GM23338 (cell line): ENCODE data around the gene SUN3. TPM values are rescaled to one million over a fixed set of nuclear protein-coding genes. Genes with fewer than 3 reads are reported as not detected.

Source experiments
- ATAC-seq: fragments of 200-7000 bp; cut with Tn5 transposase; 3 replicates; pipeline ENCODE4 v1.9.1; 2020
- DNase-seq: peaks from one replicate; pipeline ENCODE4 v3.0.0-alpha.2; 2015; ENCODE audit warnings: low spot score
- H2AFZ ChIP-seq: fragments of 200-600 bp; sonication (generic); 2 replicates; pipeline ENCODE4 v1.8.0; 2016; ENCODE audit warnings: antibody characterized with exemption, mild to moderate bottlenecking, moderate library complexity
- H3F3A ChIP-seq: fragments of 200-600 bp; sonication (generic); replicated peaks from 2 replicates; pipeline ENCODE4 v1.8.0; 2017; ENCODE audit warnings: antibody characterized with exemption, mixed run types, low read depth
- H3K27ac ChIP-seq: fragments of 200-600 bp; sonication (generic); 2 replicates; pipeline ENCODE4 v1.6.1; 2016; ENCODE audit warnings: low read depth
- H3K27me3 ChIP-seq: fragments of 200-600 bp; sonication (generic); 2 replicates; pipeline ENCODE4 v1.8.0; 2016; ENCODE audit warnings: mild to moderate bottlenecking, mixed run types, moderate library complexity; ENCODE audit not compliant: insufficient read depth
- H3K36me3 ChIP-seq: fragments of 200-600 bp; sonication (generic); 2 replicates; pipeline ENCODE4 v1.8.0; 2016; ENCODE audit warnings: mild to moderate bottlenecking; ENCODE audit not compliant: insufficient read depth
- H3K4me1 ChIP-seq: fragments of 200-600 bp; sonication (generic); 2 replicates; pipeline ENCODE4 v1.8.0; 2016; ENCODE audit warnings: mild to moderate bottlenecking, moderate library complexity; ENCODE audit not compliant: insufficient read depth
- H3K4me2 ChIP-seq: fragments of 200-600 bp; sonication (generic); 2 replicates; pipeline ENCODE4 v1.7.1; 2017; ENCODE audit warnings: mixed run types
- H3K4me3 ChIP-seq: fragments of 200-600 bp; sonication (generic); 2 replicates; pipeline ENCODE4 v1.6.1; 2016; ENCODE audit warnings: mixed run types
- H3K79me2 ChIP-seq: fragments of 200-600 bp; sonication (generic); replicated peaks from 2 replicates; pipeline ENCODE4 v1.8.0; 2017; ENCODE audit warnings: mild to moderate bottlenecking; ENCODE audit not compliant: insufficient read depth
- H3K9me2 ChIP-seq: fragments of 200-600 bp; sonication (generic); 2 replicates; pipeline ENCODE4 v1.8.0; 2017; ENCODE audit not compliant: insufficient read depth
- H4K20me1 ChIP-seq: fragments of 200-600 bp; sonication (generic); replicated peaks from 2 replicates; pipeline ENCODE4 v1.8.0; 2017; ENCODE audit warnings: mild to moderate bottlenecking; ENCODE audit not compliant: insufficient read depth
- H3K27ac Mint-ChIP-seq: 2 replicates; pipeline ENCODE4 v1.8.0; 2020; ENCODE audit warnings: inconsistent platforms, mild to moderate bottlenecking, moderate library complexity, mixed read lengths
- H3K27me3 Mint-ChIP-seq: 3 replicates; pipeline ENCODE4 v1.8.0; 2022; ENCODE audit warnings: low read depth, mild to moderate bottlenecking, moderate library complexity, mixed read lengths, inconsistent platforms; ENCODE audit not compliant: insufficient read depth, poor library complexity
- H3K36me3 Mint-ChIP-seq: 3 replicates; pipeline ENCODE4 v1.8.0; 2021; ENCODE audit warnings: low read depth, mild to moderate bottlenecking, inconsistent platforms, moderate library complexity, mixed read lengths
- H3K4me1 Mint-ChIP-seq: 3 replicates; pipeline ENCODE4 v1.8.0; 2020; ENCODE audit warnings: mild to moderate bottlenecking, inconsistent platforms, mixed read lengths
- H3K4me3 Mint-ChIP-seq: 3 replicates; pipeline ENCODE4 v1.8.0; 2021; ENCODE audit warnings: moderate library complexity, mild to moderate bottlenecking, inconsistent platforms, mixed read lengths
- H3K9me3 Mint-ChIP-seq: 3 replicates; pipeline ENCODE4 v1.8.0; 2020; ENCODE audit warnings: moderate library complexity, mild to moderate bottlenecking, inconsistent platforms, mixed read lengths
- CREB1 ChIP-seq: fragments of 250-450 bp; sonication (Bioruptor Pico); IDR thresholded peaks from 2 replicates; pipeline ENCODE4 v1.5.0; 2020; ENCODE audit warnings: low read depth, mild to moderate bottlenecking, moderate library complexity
- CTCF ChIP-seq, 2 experiments: fragments of 200-600 bp in 1 of 2; sonication (generic) in 1 of 2; conservative IDR thresholded peaks; 2 replicates each; pipeline versions ENCODE4 v1.5.1 to v1.6.1; 2016 to 2017; ENCODE audit warnings: antibody characterized with exemption in 2 of 2, low read depth in 2 of 2, mild to moderate bottlenecking in 2 of 2, moderate library complexity in 1 of 2
- ETS1 ChIP-seq: IDR thresholded peaks from 2 replicates; pipeline ENCODE4 v1.6.1; 2016; ENCODE audit warnings: antibody characterized with exemption
- EZH2 ChIP-seq: fragments of 200-600 bp; sonication (generic); IDR thresholded peaks from one replicate; pipeline ENCODE4 v1.8.0; 2017; ENCODE audit warnings: antibody characterized with exemption, mild to moderate bottlenecking, low read depth; ENCODE audit not compliant: unreplicated experiment
- EZH2phosphoT487 ChIP-seq: fragments of 200-600 bp; sonication (generic); IDR thresholded peaks from one replicate; pipeline ENCODE4 v1.8.1; 2018; ENCODE audit warnings: antibody characterized with exemption; ENCODE audit not compliant: unreplicated experiment
- JUNB ChIP-seq: IDR thresholded peaks from one replicate; pipeline ENCODE4 v1.6.1; 2016; ENCODE audit warnings: antibody characterized with exemption; ENCODE audit not compliant: unreplicated experiment
- NANOG ChIP-seq: IDR thresholded peaks from 2 replicates; pipeline ENCODE4 v1.6.1; 2016; ENCODE audit warnings: antibody characterized with exemption, borderline replicate concordance
- POLR2AphosphoS5 ChIP-seq: IDR thresholded peaks from 2 replicates; pipeline ENCODE4 v1.6.1; 2016; ENCODE audit warnings: antibody characterized with exemption, low read depth
- REST ChIP-seq: IDR thresholded peaks from one replicate; pipeline ENCODE4 v1.6.1; 2018; ENCODE audit warnings: antibody characterized with exemption; ENCODE audit not compliant: unreplicated experiment
- STAT1 ChIP-seq: IDR thresholded peaks from one replicate; pipeline ENCODE4 v1.6.1; 2016; ENCODE audit warnings: antibody characterized with exemption; ENCODE audit not compliant: unreplicated experiment
- ZNF114 ChIP-seq: fragments of 250-450 bp; sonication (Bioruptor Pico); IDR thresholded peaks from 2 replicates; pipeline ENCODE4 v1.5.0; 2020; ENCODE audit warnings: mild to moderate bottlenecking, moderate library complexity
- ZNF331 ChIP-seq: fragments of 250-450 bp; sonication (Bioruptor Pico); IDR thresholded peaks from 2 replicates; pipeline ENCODE4 v1.5.0; 2020; ENCODE audit warnings: low read depth, mild to moderate bottlenecking, moderate library complexity
- ZNF462 ChIP-seq: fragments of 250-450 bp; sonication (Bioruptor Pico); IDR thresholded peaks from 2 replicates; pipeline ENCODE4 v1.5.0; 2020; ENCODE audit warnings: mild to moderate bottlenecking, moderate library complexity
- polyA plus RNA-seq: library from polyadenylated mRNA; unstranded; fragments of >200 nt; fragmentation: Nextera tagmentation; extraction: Ambion mirVana; gene quantifications from 2 replicates; pipeline ENCODE4 v1.2.1, GENCODE V29; 2016
- total RNA-seq: library from RNA; depleted of rRNA; stranded (reverse); fragments of >200 nt; shearing (Covaris generic); gene quantifications from 2 replicates; pipeline ENCODE4 v1.2.3, GENCODE V29; 2014

SUN3 gene
- total and polyA plus RNA-seq, 2 experiments from 2014 or later: 0.52 TPM; not detected in 1

GRCh38 chr7:47942132-47942531, 86.8 kb downstream of the SUN3 start:
- ATAC-seq: no peak

More at GRCh38 chr7:47942132-47942531, 86.8 kb downstream of the SUN3 start:
- H3K4me3 ChIP-seq: no peak overlapping the region
- peaks cover 18% of the 10 kb centered on the region for H3K4me1 ChIP-seq
- Mint-ChIP-seq H3K9me3 (no peaks in the 10 kb centered on the region), H3K27me3 (peaks cover 12% of the 10 kb centered on the region), H3K4me1 (peaks cover 29% of the 10 kb centered on the region), H3K36me3 (no peaks in the 10 kb centered on the region), H3K4me3 (no peak overlapping the region; the same call in 2 of the 3 replicates), H3K27ac (no peak overlapping the region; the same call in 1 of the 2 replicates)
- H3K27ac ChIP-seq: no peak overlapping the region
- no peaks in the 10 kb centered on the region for H3F3A ChIP-seq
- no peaks in the 10 kb centered on the region for H3K9me2 ChIP-seq
- no peaks in the 10 kb centered on the region for H3K27me3 ChIP-seq
- H3K79me2 ChIP-seq: no peaks in the 10 kb centered on the region
- no peaks in the 10 kb centered on the region for H3K36me3 ChIP-seq
- no peak overlapping the region for H2AFZ ChIP-seq
- no peaks in the 10 kb centered on the region for H4K20me1 ChIP-seq
- TF ChIP-seq JUNB (no peak), ZNF331 (CRISPR knock-in tag) (no peak), EZH2 (no peak), ZNF462 (CRISPR knock-in tag) (no peak), CREB1 (CRISPR knock-in tag) (no peak), NANOG (no peak), CTCF (conservative IDR thresholded peaks at IDR 0.05; ENCODE audit: low read depth in 2 of 2) (no peak), ETS1 (no peak), EZH2phosphoT487 (no peak), REST (no peak), STAT1 (no peak), POLR2AphosphoS5 (no peak), ZNF114 (no peak)
- DNase-seq: peak; percentile 31
- 0 out of 2 replicates have a peak overlapping the region, but pooled peaks have one; percentile 58 for H3K4me2 ChIP-seq
